HL-60 (cell line): ENCODE data around the gene SCAMP2.
"Not testable (repeated sequence)": the region's sequence is repeated elsewhere in the genome, so short reads cannot be mapped to it uniquely, and the experiment has no call there.

ENCODE experiments used
- CTCF ChIP-seq: IDR thresholded peaks from one replicate; pipeline ENCODE4 v1.5.1; 2011; ENCODE audit warnings: low read length, control low read depth, inconsistent platforms; ENCODE audit not compliant: insufficient read depth
- POLR2AphosphoS5 ChIP-seq: IDR thresholded peaks from 2 replicates; pipeline ENCODE4 v1.6.1; 2012; ENCODE audit warnings: low read depth
- TF ChIP-seq, protein P1 (sequence below): IDR thresholded peaks from 2 replicates; pipeline ENCODE4 v1.6.1; 2012; ENCODE audit warnings: low read depth; ENCODE audit not compliant: insufficient replicate concordance

- not testable (repeated sequence) for TF ChIP-seq CTCF, POLR2AphosphoS5
- TF ChIP-seq, protein P1, sequence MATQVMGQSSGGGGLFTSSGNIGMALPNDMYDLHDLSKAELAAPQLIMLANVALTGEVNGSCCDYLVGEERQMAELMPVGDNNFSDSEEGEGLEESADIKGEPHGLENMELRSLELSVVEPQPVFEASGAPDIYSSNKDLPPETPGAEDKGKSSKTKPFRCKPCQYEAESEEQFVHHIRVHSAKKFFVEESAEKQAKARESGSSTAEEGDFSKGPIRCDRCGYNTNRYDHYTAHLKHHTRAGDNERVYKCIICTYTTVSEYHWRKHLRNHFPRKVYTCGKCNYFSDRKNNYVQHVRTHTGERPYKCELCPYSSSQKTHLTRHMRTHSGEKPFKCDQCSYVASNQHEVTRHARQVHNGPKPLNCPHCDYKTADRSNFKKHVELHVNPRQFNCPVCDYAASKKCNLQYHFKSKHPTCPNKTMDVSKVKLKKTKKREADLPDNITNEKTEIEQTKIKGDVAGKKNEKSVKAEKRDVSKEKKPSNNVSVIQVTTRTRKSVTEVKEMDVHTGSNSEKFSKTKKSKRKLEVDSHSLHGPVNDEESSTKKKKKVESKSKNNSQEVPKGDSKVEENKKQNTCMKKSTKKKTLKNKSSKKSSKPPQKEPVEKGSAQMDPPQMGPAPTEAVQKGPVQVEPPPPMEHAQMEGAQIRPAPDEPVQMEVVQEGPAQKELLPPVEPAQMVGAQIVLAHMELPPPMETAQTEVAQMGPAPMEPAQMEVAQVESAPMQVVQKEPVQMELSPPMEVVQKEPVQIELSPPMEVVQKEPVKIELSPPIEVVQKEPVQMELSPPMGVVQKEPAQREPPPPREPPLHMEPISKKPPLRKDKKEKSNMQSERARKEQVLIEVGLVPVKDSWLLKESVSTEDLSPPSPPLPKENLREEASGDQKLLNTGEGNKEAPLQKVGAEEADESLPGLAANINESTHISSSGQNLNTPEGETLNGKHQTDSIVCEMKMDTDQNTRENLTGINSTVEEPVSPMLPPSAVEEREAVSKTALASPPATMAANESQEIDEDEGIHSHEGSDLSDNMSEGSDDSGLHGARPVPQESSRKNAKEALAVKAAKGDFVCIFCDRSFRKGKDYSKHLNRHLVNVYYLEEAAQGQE = not testable (repeated sequence)
Measured at GRCh38 chr15:74887537-74888193, 14.5 kb upstream of the SCAMP2 start.
